HG02610 (cell line): ENCODE data around the gene ZNF800.
"Not testable (repeated sequence)": the region's sequence is repeated elsewhere in the genome, so short reads cannot be mapped to it uniquely, and the experiment has no call there.

Experiments
- ATAC-seq: cut with Tn5 transposase; IDR thresholded peaks from one replicate; pipeline ENCODE4 v1.9.1; 2021; ENCODE audit warnings: mild to moderate bottlenecking, moderate library complexity; ENCODE audit not compliant: unreplicated experiment

Gene ZNF800, protein sequence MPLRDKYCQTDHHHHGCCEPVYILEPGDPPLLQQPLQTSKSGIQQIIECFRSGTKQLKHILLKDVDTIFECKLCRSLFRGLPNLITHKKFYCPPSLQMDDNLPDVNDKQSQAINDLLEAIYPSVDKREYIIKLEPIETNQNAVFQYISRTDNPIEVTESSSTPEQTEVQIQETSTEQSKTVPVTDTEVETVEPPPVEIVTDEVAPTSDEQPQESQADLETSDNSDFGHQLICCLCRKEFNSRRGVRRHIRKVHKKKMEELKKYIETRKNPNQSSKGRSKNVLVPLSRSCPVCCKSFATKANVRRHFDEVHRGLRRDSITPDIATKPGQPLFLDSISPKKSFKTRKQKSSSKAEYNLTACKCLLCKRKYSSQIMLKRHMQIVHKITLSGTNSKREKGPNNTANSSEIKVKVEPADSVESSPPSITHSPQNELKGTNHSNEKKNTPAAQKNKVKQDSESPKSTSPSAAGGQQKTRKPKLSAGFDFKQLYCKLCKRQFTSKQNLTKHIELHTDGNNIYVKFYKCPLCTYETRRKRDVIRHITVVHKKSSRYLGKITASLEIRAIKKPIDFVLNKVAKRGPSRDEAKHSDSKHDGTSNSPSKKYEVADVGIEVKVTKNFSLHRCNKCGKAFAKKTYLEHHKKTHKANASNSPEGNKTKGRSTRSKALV

GRCh38 chr7:127392566-127393367 is at the start of gene ZNF800:
TSS of gene ZNF800 (minus strand) at chr7:127392708. CDS start at chr7:127391557, 1,151 bp downstream.
- ATAC-seq = peak; percentile 84

- no peak for ATAC-seq
These were observed 47.7 kb upstream of the ZNF800 start for GRCh38 chr7:127440206-127440605.

- ATAC-seq = no peak
These were observed 46.3 kb upstream of the ZNF800 start for GRCh38 chr7:127438836-127439235.

DNA sequence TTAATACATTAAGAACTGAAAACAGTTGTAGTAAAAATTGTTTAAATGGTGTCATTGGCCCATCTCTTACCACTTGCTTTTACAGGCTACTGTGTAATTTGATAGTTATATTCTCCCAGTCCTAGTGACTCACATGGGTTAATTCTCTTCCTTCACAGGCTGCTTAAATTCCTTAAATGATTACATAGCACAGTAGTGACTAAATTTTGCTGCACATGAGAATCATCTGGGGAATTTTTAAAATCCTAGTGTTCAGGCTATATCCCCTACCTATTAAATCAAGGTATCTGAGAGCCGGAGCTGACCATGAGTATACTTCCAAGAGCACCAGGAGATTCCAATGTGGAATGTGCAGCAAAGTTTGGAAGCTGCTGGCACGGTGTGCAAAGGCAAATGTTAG is 45.3 kb upstream of the ZNF800 start:
- no peak for ATAC-seq

DNA sequence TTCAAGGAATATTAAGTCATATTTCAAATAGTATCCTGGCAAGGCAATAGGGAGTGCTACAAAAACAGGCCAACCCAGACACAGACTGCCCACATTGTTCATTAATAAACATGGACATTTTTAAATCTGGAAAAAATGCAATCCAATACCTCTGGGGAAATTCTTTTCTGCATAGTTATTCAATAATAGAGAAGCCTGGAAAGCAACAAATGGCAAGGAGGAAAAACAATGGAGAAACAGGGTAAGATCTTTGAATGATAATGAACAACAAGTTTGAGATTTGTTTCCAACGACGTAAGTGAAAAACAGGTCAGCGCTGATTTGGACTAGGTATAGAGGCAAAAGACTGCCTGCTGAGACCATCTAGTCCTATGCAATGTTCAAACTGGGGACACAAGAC is 44.7 kb upstream of the ZNF800 start:
- no peak for ATAC-seq

- not testable (repeated sequence) for ATAC-seq
These were observed 36.8 kb upstream of the ZNF800 start for GRCh38 chr7:127429281-127429680.

GRCh38 chr7:127419196-127419595 is 26.7 kb upstream of the ZNF800 start:
- ATAC-seq = no peak

- ATAC-seq = no peak
These were observed 26.0 kb upstream of the ZNF800 start for GRCh38 chr7:127418459-127418858.

GRCh38 chr7:127417346-127417745 is 24.8 kb upstream of the ZNF800 start:
- ATAC-seq = peak; percentile 76

- ATAC-seq = no peak
These were observed 22.7 kb upstream of the ZNF800 start for GRCh38 chr7:127415060-127415742.

- peak; percentile 57 for ATAC-seq
These were observed 21.5 kb upstream of the ZNF800 start for GRCh38 chr7:127413962-127414361.

DNA sequence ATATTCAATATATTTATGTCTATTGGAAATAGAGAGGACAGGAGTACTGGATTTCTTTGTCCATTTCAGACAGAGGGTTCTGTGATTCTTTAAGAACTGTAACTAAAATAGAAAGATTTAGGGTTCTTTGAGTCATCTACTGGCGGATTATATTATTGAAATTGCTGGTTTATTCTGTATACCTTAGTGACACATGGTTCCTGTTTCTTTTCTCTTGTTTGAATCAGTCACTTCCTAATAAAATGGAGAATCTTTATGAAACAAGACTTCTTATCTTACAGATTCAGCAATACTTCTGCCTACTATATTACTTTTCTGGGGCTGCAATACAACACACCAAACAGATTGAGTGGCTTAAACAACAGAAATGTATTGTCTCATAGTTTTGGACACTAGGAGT is 20.8 kb upstream of the ZNF800 start:
- ATAC-seq = no peak

DNA sequence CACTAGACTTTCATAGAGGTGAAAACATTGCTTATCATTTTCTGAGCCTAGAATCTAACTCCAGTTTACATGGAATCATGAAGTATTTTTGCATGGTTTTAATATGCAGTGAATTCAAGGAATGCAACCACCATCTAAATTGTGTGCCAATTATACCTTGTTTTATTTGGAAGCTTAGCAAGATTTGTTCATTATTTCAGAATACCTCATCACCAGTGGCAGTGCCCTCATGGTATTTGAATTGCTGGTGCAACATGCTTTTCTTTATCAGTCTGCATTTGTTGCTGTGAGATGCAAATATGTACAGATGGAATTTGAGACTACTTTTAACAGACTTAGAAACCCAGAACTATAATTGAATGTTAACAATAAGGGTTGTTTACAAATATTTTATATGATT is 18.7 kb upstream of the ZNF800 start:
- ATAC-seq = no peak

DNA sequence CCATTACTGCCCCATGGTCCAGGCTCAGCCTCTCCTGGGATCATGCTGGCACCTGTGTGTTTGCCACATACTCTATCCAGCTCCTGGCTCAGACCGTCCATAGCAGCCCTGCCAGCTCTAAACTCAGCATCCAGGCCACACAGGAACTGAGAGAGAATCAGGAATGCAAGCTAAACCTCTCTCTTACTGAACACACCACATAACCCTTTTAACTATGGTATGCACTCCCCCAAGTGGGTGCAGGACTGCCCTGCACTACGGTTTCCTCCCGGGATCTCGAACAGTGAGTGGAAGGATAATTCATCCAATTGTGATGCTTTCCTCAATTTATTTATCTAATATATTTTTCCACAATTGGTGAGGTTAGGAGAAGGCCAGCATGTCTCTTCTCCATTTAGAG is 17.1 kb upstream of the ZNF800 start:
- no peak for ATAC-seq

DNA sequence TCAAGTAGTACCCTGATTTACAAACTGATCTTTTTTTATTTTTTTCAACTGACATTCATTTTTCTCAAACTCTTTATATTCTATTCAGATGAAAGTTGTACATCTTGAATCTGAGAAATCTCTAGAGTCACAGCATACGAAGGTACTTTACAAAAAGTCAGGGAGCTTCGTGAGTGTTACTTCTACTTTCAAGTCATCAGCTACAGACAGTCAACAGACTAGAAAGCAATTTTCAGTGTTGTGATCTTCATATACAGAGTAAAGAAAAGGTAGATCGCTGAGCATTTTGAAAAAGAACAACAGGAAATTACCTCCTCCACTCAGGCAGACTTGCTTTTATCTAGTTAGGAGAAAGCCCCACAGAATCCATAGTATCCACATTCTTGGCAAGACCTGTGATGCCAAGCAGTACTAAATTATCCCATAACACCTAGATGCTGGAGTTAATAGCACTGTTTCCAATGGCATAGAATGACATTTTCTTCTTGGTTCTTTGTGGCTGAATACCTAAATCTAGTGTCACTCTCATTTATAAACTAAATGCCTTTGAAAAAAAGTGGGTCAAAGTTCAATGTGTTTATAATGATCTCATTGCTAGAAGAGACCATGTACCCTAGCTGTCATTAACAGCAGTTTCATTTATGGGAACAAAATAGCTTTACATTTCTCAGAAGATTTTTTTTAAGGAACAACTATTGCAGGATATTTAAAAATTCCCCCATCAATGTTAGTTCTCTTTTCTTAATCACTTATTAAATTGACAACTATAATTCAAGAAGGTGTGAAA is 12.0 kb upstream of the ZNF800 start:
- ATAC-seq = peak; percentile 85

DNA sequence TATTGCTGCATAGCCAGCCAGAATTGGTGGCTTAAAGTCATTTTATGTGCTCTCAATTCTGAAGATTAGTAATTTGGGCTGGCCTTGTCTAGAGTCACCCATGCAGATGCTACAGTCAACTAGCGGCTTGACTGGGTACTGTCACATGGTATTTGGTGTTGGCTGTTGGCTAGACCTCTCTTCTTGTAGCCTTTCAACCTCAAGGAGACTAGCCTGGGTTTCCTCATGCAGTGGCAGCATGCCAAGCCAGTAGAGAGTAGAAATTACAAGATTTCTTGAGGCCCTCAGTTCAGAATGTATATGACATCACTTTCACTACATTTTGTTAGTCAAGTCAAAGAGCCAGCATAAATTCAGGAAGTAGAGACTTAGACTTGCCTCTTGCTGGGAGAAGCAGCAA is 3.7 kb upstream of the ZNF800 start:
- ATAC-seq = peak; percentile 13

DNA sequence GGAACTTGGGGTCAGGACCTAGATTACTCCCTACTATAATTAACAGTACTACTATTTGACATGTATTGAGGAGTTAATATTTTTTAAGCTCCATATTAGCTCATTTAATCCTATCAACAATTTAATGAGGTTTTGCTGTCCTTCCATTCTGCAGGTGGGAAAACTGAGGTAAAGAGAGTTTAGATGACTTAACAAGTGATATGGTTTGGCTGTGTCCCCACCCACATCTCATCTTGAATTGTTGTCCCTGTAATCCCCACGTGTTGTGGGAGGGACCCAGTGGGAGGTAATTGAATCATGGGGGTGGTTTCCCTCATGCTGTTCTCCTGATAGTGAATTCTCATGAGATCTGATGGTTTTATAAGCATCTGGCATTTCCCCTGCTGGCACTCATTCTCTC is 2.6 kb upstream of the ZNF800 start:
- not testable (repeated sequence) for ATAC-seq

DNA sequence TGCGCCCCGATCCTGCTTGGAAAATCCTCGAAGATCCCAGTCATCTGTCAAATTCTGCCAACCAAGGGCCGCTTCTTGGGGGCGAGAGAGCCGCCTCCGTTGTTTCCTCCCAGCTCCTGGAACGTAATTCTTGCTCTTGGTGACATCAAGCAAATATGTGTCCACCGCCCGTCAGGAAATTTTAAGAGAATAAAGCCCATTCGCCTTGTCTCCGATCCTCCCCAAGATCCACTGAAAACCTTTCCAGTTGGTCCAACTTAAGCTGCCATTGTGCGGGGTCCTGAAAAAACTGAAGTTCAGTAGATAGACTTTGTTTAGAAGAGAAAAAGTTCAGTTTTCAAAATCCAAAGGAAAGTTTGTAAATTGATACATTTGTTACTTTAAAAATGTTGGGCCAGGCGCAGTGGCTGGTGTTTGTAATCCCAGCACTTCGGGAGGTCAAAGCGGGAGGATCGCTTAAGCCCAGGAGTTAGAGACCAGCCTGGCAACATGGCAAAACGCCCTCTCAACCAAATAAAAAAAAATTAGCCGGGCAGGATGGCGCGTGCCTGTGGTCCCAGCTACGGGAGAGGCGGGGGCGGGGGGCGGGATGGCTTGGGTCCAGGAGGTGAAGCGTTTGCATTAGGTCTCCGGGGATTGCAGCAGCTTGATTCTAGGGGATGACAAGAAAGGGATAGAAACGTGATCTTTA is 1.0 kb upstream of the ZNF800 start:
- no peak for ATAC-seq

DNA sequence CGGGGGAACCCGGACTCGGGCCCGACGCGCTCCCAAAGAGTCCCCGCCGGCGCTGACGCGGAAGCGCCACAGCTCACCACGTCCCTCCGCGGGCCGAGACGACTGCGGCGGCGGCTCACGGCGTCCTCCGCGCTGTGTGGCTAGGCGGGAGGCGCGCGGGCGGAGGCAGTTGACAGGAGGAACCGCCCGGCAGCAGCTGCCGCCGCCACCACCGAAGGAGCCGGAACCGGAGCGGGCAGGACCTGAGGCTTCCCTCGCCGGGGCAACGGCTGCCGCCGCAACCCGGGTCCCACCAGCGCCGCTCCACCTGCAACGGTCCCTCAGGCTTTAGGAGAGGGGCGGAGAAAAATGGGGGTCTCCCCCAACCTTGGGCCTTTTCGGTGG is 334 bp downstream of the ZNF800 start:
- ATAC-seq = peak; percentile 36
